HAP-1 (cell line): Measurements from ENCODE around the gene MOV10L1.
"Not testable (repeated sequence)": the region's sequence is repeated elsewhere in the genome, so short reads cannot be mapped to it uniquely, and the experiment has no call there.

Experiments
- DNase-seq, 2 experiments: peaks; one replicate each; pipeline ENCODE4 v3.0.0-alpha.2; 2016 to 2020; ENCODE audit warnings: low spot score in 2 of 2
- H3K27me3 ChIP-seq: fragments of 250-450 bp; sonication (Bioruptor Pico); 2 replicates; pipeline ENCODE4 v1.5.1; 2020; ENCODE audit warnings: low read depth, mild to moderate bottlenecking, moderate library complexity
- H3K36me3 ChIP-seq: fragments of 250-450 bp; sonication (Bioruptor Pico); replicated peaks from 2 replicates; pipeline ENCODE4 v1.5.1; 2020; ENCODE audit warnings: mild to moderate bottlenecking
- H3K4me1 ChIP-seq: fragments of 250-450 bp; sonication (Bioruptor Pico); 2 replicates; pipeline ENCODE4 v1.5.1; 2020; ENCODE audit warnings: mild to moderate bottlenecking
- H3K4me3 ChIP-seq: fragments of 250-450 bp; sonication (Bioruptor Pico); 2 replicates; pipeline ENCODE4 v1.5.1; 2020; ENCODE audit warnings: mild to moderate bottlenecking, moderate library complexity
- H3K9me3 ChIP-seq: fragments of 250-450 bp; sonication (Bioruptor Pico); 2 replicates; pipeline ENCODE4 v1.5.1; 2020; ENCODE audit warnings: mild to moderate bottlenecking, moderate library complexity
- in situ Hi-C: fragments of 300-500 bp; cut with MboI; formaldehyde crosslinking; loops from 3 replicates; pipeline ENCODE4 v1.14.3; 2020; ENCODE audit warnings: low sequenced_read_pairs, inconsistent platforms, mixed read lengths

MOV10L1 gene

DNA sequence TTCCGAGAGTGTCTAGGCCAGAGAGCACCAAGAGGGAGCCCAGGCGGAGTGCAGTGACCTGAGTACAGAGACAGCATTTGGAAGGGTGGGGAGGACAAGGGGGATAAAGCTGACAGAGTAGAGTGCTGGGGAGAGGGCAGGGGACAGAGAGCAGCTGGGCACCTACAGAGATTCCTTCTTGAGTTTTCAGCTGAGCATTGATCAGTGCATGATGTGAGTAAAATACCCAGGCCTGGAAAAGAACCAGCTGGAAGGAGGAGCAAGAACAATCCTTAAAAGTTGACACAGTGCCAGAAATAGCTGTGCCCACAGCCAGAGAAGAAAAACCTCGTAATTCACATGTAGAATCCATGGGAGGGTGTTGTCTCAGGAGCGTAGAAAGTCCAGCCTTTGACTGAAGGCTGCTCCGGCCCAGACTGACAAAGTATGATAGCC lies 46.8 kb downstream of the MOV10L1 start:
- Histone ChIP-seq H3K4me1 (peaks cover 32% of the 10 kb centered on the region), H3K9me3 (no peaks in the 10 kb centered on the region), H3K4me3 (no peak overlapping the region), H3K36me3 (no peaks in the 10 kb centered on the region), H3K27me3 (no peaks in the 10 kb centered on the region)
- DNase-seq: peak in 1 of 2 experiments; percentile 44
- in situ Hi-C loops: no loop called here

DNA sequence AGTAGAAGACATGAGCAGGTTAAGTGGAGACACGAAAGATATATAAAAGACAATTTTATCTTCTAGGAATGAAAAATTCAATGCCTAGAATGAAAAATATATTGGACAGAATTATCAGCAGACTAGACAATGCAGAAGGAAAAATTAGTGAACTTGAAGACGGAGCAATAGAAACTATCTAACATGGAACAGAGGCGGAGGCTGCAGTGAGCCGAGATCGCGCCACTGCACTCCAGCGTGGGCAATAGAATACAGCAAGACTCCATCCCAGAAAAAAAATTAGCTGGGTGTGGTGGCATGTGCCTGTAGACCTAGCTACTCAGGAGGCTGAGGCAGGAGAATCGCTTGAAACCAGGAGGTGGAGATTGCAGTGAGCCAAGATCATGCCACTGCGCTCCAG lies 47.5 kb downstream of the MOV10L1 start:
- H3K27me3 ChIP-seq, H3K4me3 ChIP-seq, in situ Hi-C loops, DNase-seq, H3K36me3 ChIP-seq, H3K9me3 ChIP-seq: not testable (repeated sequence)
- H3K4me1 ChIP-seq: peaks cover 26% of the 10 kb centered on the region

DNA sequence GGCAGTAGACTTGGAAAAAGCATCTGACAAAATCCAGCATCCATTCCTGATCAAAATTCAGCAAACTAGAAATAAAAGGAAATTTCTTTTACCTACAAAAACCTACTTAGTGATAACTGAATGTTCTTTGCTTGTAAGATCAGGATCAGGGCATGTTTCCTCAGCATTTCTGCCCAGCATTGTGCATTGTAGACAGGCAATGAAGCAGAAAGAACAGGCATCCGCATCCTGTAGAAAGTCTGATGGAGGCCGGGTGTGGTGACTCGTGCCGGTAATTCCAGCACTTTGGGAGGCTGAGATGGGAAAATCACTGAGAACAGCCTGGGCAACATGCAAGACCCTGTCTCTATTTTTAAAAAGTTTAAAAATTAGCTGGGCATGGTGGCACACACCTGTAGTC lies 48.2 kb downstream of the MOV10L1 start:
- peaks cover 26% of the 10 kb centered on the region for H3K4me1 ChIP-seq
- DNase-seq: no peak
- in situ Hi-C loops: no loop called here
- H3K4me3 ChIP-seq: no peak overlapping the region
- H3K9me3 ChIP-seq: no peaks in the 10 kb centered on the region
- H3K36me3 ChIP-seq: no peaks in the 10 kb centered on the region
- no peaks in the 10 kb centered on the region for H3K27me3 ChIP-seq

DNA sequence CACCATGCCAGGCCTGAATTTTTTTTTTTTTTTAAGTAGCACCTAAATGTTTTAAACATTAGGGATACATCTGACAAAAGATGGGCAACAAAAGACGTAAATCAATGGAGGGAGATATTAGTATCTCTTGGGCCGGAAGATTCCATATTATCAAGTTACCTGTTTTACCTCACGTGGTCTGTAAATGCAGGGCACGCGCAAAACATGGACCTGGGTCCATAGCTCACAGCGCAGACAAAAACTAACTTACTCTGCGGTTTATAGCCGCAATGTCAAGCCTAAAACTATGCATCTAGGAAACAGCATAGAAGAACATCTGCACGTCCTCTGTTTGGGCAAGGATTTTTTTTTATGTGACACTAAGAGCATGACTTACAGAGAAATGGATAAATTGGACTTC lies 49.2 kb downstream of the MOV10L1 start:
- Histone ChIP-seq H3K36me3 (no peaks in the 10 kb centered on the region), H3K27me3 (no peaks in the 10 kb centered on the region), H3K4me1 (peaks cover 26% of the 10 kb centered on the region), H3K4me3 (no peak overlapping the region), H3K9me3 (no peaks in the 10 kb centered on the region)
- in situ Hi-C loops: no loop called here
- DNase-seq: no peak

DNA sequence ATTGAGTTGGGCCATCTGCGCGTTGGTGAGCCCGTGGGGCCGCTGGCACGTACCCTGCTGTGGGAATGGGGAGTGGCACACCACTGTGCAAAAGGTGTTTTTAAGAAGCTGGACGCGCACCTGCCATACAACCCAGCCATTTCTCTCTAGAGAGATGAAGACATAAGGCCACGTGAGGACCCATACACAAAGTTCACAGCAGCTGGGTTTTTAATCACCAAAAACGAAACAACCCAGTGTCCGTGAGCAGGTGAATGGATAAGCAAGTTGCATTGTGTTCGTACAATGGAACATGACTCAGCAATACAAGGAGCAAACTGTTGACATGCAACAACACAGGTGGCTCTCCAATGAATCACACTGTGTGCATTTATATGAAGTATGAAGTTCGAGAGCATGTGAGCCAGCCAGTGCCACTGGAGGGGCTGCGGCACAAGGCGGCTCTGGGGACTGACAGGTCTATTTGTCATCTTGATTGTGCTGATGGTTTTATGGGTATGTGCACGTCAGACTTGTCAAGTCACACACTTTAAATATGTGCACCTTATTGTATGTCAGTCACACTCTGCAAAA lies 50.1 kb downstream of the MOV10L1 start:
- Histone ChIP-seq H3K36me3 (no peaks in the 10 kb centered on the region), H3K27me3 (no peaks in the 10 kb centered on the region), H3K4me1 (peaks cover 26% of the 10 kb centered on the region), H3K4me3 (no peak overlapping the region), H3K9me3 (no peaks in the 10 kb centered on the region)
- in situ Hi-C loops: no loop called here
- peak; percentile 80 to 94 for DNase-seq

DNA sequence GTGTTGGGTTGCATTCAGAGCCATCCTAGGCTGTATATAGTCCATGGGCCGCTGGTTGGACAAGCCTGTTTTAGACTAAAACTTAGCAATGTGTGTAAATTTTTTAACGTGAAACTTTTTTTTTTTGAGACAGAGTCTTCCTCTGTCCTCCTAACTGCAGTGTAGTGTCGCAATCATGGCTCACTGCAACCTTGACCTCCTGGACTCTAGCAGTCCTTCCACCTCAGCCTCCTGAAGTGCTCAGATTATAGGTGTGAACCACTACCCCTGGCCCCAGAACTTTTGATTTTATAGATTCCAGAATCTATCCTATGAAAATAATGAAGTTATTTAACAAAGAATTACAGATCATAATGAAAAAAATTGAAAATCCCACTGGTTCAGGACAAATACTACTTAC lies 50.8 kb downstream of the MOV10L1 start:
- Histone ChIP-seq H3K27me3 (no peaks in the 10 kb centered on the region), H3K4me1 (peaks cover 26% of the 10 kb centered on the region), H3K4me3 (no peak overlapping the region), H3K9me3 (no peaks in the 10 kb centered on the region), H3K36me3 (no peaks in the 10 kb centered on the region)
- in situ Hi-C loops: no loop called here
- no peak for DNase-seq

DNA sequence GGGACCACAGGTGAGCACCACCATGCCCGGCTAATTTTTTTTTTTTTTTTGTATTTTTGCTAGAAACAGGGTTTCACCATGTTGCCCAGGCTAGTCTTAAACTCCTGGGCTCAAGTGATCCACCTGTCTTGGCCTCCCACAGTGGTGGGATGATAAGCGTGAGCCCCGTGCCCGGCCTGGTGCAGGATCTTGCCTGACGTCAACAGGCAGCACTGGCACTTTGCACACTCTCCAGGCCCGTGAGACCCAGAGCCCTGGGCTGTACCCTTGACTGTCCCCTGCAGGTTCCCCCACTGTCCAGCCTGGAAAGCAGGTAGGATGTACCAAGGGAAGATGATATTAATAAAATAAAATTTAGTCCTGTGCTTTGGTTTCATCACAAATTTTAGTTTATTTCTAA lies 51.7 kb downstream of the MOV10L1 start:
- Histone ChIP-seq H3K9me3 (no peaks in the 10 kb centered on the region), H3K27me3 (no peaks in the 10 kb centered on the region), H3K36me3 (no peaks in the 10 kb centered on the region), H3K4me1 (peaks cover 21% of the 10 kb centered on the region), H3K4me3 (no peak overlapping the region)
- in situ Hi-C loops: no loop called here
- no peak for DNase-seq

DNA sequence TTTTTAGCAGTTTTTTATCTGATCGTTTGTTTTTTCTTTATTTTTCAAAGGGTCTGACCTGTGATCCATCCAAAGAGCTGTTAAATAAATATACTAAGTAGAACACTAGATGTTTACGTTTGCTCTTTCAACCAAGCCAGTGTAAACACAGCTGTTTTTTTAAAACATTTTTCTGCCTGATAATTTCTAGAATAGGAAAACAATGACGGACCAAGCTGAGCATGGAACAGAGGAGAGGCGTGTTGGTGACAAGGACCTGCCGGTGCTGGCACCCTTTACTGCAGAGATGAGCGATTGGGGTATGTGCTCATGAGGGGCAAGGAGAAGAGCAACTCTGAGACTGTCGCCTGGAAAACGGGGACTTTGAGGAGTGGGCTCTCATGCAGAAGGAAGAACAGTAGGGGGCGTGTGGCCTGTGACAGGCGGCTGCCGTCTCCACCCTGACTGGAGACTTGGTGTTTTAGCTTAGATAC lies 52.1 kb downstream of the MOV10L1 start:
- in situ Hi-C loops: no loop called here
- no peak overlapping the region for H3K4me3 ChIP-seq
- peak in 1 of 2 experiments; percentile 45 for DNase-seq
- H3K9me3 ChIP-seq: no peaks in the 10 kb centered on the region
- peaks cover 16% of the 10 kb centered on the region for H3K4me1 ChIP-seq
- H3K36me3 ChIP-seq: no peaks in the 10 kb centered on the region
- no peaks in the 10 kb centered on the region for H3K27me3 ChIP-seq

DNA sequence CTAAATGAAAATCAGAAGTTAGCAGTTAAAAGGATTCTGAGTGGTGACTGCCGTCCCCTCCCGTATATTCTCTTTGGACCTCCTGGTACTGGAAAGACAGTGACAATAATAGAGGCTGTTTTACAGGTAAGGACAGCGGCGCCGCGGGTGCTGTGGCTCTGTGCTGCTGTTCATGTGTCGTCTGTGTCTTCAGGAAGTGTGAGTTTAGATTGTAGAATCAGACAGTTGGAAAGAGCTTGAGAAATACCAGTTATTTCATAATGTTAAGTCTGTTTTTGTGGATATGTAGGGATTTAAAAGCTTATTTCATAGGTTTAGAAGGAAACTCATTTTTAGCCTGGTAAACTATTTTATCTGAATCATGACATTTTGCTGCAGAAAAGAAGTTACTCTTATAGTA lies 53.3 kb downstream of the MOV10L1 start:
- in situ Hi-C loops: no loop called here
- H3K9me3 ChIP-seq: no peaks in the 10 kb centered on the region
- no peaks in the 10 kb centered on the region for H3K27me3 ChIP-seq
- no peak for DNase-seq
- no peak overlapping the region for H3K4me3 ChIP-seq
- no peaks in the 10 kb centered on the region for H3K36me3 ChIP-seq
- H3K4me1 ChIP-seq: peaks cover 16% of the 10 kb centered on the region

DNA sequence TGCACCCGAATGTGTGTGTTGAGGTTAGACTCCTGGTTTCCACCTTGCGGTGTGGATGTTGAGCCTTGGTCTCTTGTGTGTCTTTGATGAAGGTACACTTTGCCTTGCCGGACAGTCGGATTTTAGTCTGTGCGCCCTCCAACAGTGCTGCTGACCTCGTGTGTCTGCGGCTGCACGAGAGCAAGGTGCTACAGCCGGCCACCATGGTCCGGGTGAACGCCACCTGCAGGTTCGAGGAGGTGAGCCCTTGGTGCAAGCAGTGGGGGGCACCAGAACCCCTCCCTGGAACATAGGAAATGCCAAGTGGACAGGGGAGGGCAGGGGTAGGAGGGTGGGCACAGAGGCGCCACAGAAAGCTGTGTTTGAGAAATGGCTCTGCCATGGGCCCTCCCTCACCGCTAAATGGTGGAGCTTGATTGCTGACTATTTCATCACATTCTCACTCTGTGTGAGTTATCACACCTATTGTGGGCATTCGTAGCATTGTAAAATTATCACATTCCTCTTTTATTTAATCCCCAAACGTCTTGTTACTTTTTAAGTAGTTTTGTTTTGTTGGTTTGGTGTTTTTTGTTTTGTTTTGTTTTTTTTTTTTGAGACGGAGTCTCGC lies 54.3 kb downstream of the MOV10L1 start:
- H3K9me3 ChIP-seq: no peaks in the 10 kb centered on the region
- in situ Hi-C loops: no loop called here

DNA sequence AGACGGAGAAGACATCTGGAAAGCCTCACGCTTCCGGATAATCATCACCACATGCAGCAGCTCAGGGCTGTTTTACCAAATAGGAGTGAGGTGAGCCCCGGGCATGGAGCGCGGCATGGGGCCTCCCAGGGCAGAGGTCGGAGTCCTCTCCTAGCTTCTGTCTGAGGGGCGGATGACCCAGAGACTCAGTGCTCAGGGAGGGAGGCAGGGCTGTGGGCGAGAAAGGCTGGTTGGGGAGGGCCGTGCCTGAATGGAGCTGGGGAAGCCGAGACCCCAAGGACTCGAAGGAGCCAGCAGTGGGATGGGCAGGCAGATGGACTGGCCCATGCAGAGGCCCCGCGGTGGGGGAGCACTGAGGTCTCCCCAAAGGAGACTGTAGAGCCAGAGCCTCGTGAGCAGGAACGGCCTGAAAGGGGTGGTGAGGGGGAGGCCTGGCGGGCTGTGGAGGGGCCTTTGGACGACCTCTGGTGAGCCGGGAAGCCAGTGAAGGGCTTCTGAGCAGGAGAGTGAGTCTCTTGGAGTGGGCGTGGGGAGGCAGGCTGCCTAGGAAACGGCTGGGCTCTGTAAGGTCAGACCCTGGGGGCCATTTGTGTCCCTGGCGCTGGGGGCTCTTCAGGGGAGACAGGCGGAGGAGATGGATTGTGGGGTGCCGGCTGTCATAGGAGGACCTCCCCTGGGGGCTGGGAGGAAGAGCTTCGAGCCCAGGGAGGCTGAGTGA lies 56.1 kb downstream of the MOV10L1 start:
- no peak for DNase-seq
- H3K27me3 ChIP-seq: no peaks in the 10 kb centered on the region
- H3K4me3 ChIP-seq: no peak overlapping the region
- in situ Hi-C loops: no loop called here
- no peaks in the 10 kb centered on the region for H3K9me3 ChIP-seq
- H3K4me1 ChIP-seq: peaks cover under 1% of the 10 kb centered on the region
- no peaks in the 10 kb centered on the region for H3K36me3 ChIP-seq

More for the DNA sequence above, 54.3 kb downstream of the MOV10L1 start:
- no peaks in the 10 kb centered on the region for H3K27me3 ChIP-seq
- no peaks in the 10 kb centered on the region for H3K36me3 ChIP-seq
- H3K4me3 ChIP-seq: no peak overlapping the region
- peaks cover 16% of the 10 kb centered on the region for H3K4me1 ChIP-seq
- DNase-seq: no peak

DNA sequence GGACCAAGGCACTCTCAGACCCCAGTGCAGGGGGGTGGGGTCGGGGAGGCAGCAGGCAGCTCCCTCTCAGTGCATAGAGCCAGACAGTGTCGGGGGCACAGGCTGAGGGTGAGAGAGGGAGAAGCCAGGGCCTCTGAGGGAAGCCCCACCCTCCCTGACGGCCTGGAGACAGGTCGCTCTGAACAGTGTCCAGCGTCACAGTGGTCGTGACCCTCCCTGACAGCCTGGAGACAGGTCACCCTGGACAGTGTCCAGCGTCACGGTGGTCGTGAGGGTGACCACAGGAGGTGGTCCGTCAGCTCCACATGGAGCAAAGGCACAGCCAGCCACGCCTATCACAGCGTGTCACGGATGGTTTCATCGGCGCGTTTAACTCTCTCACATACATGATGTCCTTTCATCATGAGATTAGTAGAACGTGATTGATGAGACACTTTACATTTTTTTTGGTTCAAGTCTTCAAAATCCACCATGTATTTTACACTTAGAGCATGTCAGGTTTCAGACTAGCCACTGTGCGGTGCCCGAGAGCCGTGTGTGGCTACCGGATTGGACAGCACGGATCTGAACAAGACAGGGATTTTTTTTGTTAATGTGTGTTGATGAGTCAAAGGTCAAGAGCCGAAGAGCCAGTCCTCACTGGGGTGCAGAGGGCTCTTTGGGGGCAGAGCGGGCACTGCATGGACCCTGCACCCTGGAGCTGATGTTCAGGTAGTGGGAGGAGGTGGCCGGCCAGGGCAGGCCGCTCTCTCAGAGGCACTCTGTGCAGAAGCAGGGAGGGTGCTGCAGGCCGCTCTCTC lies 56.8 kb downstream of the MOV10L1 start:
- H3K4me3 ChIP-seq: no peak overlapping the region
- DNase-seq: peak; percentile 28 to 66
- no peaks in the 10 kb centered on the region for H3K4me1 ChIP-seq
- H3K36me3 ChIP-seq: no peaks in the 10 kb centered on the region
- H3K27me3 ChIP-seq: no peaks in the 10 kb centered on the region
- in situ Hi-C loops: no loop called here
- no peaks in the 10 kb centered on the region for H3K9me3 ChIP-seq

DNA sequence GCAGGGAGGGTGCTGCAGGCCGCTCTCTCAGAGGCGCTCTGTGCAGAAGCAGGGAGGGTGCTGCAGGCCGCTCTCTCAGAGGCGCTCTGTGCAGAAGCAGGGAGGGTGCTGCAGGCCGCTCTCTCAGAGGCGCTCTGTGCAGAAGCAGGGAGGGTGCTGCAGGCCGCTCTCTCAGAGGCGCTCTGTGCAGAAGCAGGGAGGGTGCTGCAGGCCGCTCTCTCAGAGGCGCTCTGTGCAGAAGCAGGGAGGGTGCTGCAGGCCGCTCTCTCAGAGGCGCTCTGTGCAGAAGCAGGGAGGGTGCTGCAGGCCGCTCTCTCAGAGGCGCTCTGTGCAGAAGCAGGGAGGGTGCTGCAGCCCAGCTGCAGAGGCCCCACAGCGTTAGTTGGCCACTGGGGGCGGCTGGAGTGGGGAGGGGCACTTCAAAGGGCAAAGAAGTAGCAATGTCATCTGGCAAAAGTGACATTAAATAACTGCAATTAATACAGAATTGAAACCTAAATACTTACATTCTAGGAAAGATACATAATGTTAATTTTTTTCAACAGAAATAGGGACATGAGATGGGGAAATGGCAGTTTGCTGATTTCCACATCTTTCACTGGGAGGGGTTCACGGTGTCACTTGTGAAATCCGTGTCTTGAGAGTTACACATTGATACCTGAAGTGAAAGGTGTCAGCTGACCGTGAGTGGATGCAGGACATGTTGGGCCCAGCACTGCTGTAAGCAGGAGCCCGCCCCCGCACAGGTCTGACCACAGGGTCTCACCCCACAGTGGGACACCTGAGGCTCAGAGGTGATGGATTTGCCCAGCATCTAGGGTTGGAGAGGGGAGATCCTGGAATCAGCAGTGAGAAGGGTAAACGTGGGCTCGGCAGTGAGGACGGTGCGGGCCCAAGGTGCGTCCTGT lies 57.7 kb downstream of the MOV10L1 start:
- H3K9me3 ChIP-seq, DNase-seq, H3K27me3 ChIP-seq, in situ Hi-C loops, H3K36me3 ChIP-seq, H3K4me1 ChIP-seq, H3K4me3 ChIP-seq: not testable (repeated sequence)
